Fibroblast of skin of back (primary cell): ENCODE results near the gene TKT.
"Not testable (repeated sequence)": the region's sequence is repeated elsewhere in the genome, so short reads cannot be mapped to it uniquely, and the experiment has no call there.

Experiments used
- DNase-seq: peaks from one replicate; pipeline ENCODE4 v3.0.0-alpha.2; 2013

The TKT gene

GRCh38 chr3:53259427-53260259, 3.8 kb upstream of the TKT start:
- no peak for DNase-seq

- DNase-seq, result no peak
Observed at GRCh38 chr3:53258600-53259426, 3.0 kb upstream of the TKT start.

GRCh38 chr3:53257465-53257864, 1.6 kb upstream of the TKT start:
- no peak for DNase-seq

GRCh38 chr3:53256704-53257055, 858 bp upstream of the TKT start:
- no peak for DNase-seq

- peak; percentile 21 for DNase-seq
Observed at GRCh38 chr3:53255423-53255774, 423 bp downstream of the TKT start.

- peak; percentile 53 for DNase-seq
Observed at GRCh38 chr3:53254509-53255422, 1.1 kb downstream of the TKT start.

- DNase-seq, result no peak
Observed at GRCh38 chr3:53253707-53254508, 1.9 kb downstream of the TKT start.

GRCh38 chr3:53252947-53253322, 2.9 kb downstream of the TKT start:
- not testable (repeated sequence) for DNase-seq

GRCh38 chr3:53252096-53252946, 3.5 kb downstream of the TKT start:
- DNase-seq, result no peak

GRCh38 chr3:53250881-53251605, 4.8 kb downstream of the TKT start:
- DNase-seq, result no peak

- DNase-seq, result no peak
Observed at GRCh38 chr3:53250453-53250852, 5.4 kb downstream of the TKT start.

- DNase-seq, result no peak
Observed at GRCh38 chr3:53248161-53248560, 7.7 kb downstream of the TKT start.

- no peak for DNase-seq
Observed at GRCh38 chr3:53247619-53248018, 8.2 kb downstream of the TKT start.

GRCh38 chr3:53244271-53244670, 11.6 kb downstream of the TKT start:
- DNase-seq, result no peak

- no peak for DNase-seq
Observed at GRCh38 chr3:53243785-53244184, 12.0 kb downstream of the TKT start.

- DNase-seq, result peak; percentile 90
Observed at GRCh38 chr3:53243165-53243564, 12.7 kb downstream of the TKT start.

- DNase-seq, result no peak
Observed at GRCh38 chr3:53242642-53243041, 13.2 kb downstream of the TKT start.

GRCh38 chr3:53242155-53242554, 13.7 kb downstream of the TKT start:
- DNase-seq, result no peak

- DNase-seq, result no peak
Observed at GRCh38 chr3:53240989-53241972, 14.5 kb downstream of the TKT start.
